GM21529 (cell line): ENCODE data around the gene SARS2.
"Not testable (repeated sequence)": the region's sequence is repeated elsewhere in the genome, so short reads cannot be mapped to it uniquely, and the experiment has no call there.

ENCODE experiments used
- ATAC-seq: cut with Tn5 transposase; IDR thresholded peaks from one replicate; pipeline ENCODE4 v1.9.1; 2021; ENCODE audit not compliant: unreplicated experiment

Gene SARS2

DNA sequence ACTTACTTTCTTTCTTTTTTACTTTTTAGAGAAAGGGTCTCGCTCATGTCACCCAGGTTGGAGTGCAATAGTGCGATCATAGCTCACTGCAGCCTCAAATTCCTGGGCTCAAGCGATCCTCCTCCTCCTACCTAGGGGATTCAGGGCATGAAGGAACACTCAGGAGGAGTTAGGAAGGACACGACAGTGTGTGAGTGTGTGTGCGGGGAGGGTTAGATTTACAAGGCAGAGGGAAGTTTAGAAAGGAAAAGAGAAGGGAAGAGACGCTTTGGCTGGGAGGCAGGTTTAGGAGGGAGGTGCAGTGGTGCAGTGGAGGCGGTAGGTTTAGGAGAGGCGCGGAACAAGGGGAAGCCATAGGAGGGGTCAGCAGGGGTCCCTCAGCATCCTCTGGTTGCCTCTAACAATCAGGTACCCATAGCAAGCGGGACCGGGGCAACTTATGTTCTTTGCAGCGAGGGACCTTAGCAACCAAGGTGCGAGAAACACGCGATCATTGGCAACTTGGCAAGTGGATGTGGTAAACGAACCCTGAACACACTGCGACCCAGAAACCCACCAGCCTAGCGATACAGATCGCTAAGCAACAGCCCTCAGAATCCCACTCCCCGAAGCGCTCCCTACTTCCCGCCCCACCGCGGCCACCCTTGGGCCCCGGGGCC, 31.6 kb downstream of the SARS2 start:
- no peak for ATAC-seq

DNA sequence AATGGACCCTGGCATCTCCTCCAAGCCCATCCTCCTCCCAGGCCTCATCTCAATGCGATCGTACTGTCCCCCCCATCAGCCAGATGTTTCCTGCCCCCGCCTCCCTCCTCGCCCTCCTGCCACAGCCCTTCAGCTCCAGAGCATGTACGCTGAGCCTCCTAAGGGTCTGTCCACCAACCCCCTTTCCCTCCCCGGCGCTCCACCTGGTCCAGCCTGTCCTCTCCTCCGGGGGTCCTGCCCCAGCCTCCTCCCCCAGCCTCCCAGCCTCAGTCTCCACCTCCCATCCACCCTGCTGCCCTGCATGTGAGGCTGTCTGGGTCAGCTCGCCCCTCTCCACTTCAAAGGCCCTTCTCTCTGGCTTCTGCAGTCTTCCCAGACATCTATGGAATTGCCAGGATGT, 35.6 kb downstream of the SARS2 start:
- ATAC-seq = no peak

DNA sequence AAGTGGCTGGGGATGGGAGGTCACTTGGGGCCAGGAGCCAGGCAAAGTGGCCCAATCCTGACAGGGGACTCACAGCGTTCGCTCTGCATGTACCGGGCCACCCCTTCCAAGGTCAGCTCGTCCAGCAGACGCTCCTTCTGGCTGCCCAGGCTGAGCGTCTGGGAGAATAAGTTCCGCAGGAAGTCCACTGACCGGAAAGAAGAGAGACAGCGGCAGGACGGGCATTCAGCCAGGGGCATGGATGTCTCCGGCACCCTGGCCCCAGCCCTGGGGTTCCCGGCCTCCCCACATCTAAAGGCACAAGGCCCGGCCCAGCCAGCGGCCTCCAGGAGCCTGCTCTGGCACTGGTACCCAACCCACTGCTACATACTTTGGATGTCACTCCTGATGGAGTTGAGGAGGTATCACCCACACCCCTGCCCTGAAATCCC, 37.2 kb downstream of the SARS2 start:
- no peak for ATAC-seq

DNA sequence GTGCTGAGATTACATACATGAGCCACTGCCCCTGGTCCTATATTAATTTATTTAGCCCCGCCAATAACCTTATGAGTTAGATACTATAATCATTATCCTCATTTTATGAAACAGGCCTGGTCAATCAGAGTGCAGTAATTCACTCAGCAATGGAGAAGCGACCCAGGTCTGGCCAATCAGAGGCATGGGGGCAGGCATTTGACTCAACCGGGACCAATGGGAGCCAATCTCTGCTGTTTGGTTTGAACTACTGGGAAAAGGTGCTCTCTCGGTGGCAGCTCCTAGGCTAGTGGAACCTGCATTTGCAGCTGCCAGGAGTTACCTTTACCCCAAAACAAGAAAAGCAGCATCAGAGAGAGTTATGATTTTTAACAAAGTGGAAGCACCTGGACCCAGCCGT, 37.7 kb downstream of the SARS2 start:
- no peak for ATAC-seq

DNA sequence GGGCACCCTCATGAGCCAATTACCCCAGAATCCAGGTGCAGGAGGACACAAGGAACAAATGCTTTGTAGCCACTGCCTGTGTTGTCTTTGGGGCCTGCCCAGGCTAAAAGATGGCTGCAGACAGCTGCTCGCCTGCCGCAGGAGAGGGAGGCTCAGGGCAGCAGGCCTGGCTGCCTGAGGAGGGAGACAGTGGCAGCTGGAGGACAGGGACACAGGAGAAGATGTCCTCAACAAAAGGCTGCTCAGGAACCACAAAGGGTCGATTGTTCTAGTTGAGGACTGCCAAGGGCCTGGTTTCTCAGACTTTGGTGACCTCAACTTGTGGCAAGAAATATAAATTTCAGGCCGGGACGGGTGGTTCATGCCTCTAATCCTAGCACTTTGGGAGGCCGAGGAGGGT, 38.8 kb downstream of the SARS2 start:
- no peak for ATAC-seq

DNA sequence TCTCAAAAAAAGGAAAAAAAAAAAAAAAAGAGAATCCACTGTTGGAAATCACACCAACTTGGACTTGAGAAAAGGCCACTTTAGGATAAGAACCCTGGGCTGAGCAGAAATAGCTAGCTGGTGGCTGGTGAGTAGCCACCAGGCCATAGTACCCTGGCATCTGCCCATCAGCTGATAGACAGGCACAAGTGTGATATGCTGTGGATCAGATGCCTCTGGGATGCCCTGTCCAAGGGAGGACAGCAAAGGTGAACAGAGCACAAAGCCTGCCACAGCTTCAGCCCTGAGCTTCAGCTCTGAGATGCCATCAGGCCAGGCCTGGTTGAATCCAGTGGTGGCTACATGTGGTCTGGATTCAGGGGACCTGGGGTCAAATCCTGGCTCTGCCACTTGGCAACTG, 39.9 kb downstream of the SARS2 start:
- no peak for ATAC-seq

DNA sequence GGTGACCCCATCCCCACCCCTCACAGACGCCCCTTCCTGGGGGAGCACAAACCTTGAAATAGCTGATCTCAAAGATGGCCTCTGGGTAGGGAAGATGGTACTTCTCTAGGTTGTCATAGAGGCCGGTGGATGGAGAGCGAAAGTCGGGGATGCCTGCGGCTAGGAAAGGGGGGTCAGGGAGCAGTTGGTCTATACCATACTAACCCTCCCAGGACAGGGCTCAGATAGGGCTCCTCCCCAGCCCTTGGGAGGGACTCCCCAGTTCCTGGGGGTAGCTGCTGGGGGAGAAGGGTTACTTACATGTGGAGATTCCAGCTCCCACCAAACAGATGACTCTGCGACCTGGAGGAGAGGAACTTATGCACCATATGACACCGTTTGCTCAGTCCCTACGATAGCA, 40.8 kb downstream of the SARS2 start:
- ATAC-seq = no peak

DNA sequence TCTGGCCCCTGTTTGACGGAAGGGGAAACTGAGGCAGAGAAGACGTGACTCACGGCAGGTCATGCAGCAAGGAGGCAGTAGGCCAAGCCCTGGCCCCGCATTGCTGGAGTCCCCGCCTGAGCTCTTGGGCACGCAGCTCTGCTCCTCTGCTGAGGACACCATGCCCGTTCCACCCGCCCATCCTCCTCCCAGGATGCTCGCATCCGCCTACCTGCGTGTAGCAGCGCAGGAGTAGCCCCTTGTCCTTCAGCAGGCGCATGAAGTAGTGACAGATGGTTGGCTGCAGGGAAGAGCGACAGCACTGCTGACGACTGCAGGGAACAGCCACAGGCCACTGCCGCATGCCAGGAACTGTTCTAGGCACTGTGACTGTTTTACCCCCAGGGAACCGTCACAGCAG, 41.7 kb downstream of the SARS2 start:
- no peak for ATAC-seq

DNA sequence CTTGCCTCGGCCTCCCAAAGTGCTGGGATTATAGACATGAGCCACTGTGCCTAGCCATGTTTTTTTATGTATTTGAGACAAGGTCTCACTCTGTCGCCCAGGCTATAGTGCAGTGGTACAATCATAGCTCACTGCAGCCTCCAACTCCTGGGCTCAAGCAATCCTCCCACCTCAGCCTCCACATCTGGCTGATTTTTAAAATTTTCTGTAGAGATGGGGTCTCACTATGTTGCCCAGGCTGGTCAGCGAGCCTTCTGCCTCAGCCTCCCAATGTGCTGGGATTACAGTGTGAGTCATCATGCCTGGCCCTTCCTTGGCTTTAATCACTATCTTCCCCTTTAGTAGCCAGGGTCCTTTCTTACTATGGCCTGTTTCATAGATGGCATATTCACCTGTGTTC, 45.9 kb downstream of the SARS2 start:
- ATAC-seq = not testable (repeated sequence)

DNA sequence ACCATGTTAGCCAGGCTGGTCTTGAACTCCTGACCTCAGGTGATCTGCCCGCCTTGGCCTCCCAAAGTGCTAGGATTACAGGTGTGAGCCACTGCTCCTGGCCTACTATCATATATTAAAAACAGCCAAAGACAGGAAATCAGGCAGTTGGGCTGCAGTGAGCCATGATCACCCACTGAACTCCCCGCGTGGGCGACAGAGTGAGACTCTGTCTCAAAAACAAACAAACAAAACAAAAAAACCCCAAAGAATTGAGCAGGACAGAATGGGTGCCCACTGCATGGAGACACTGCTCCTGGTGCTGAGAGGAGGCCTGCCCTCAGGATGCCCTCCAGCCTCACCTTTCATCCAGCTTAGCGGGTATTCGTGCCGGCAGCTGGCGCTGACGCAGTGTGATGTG, 47.3 kb downstream of the SARS2 start:
- ATAC-seq = no peak

DNA sequence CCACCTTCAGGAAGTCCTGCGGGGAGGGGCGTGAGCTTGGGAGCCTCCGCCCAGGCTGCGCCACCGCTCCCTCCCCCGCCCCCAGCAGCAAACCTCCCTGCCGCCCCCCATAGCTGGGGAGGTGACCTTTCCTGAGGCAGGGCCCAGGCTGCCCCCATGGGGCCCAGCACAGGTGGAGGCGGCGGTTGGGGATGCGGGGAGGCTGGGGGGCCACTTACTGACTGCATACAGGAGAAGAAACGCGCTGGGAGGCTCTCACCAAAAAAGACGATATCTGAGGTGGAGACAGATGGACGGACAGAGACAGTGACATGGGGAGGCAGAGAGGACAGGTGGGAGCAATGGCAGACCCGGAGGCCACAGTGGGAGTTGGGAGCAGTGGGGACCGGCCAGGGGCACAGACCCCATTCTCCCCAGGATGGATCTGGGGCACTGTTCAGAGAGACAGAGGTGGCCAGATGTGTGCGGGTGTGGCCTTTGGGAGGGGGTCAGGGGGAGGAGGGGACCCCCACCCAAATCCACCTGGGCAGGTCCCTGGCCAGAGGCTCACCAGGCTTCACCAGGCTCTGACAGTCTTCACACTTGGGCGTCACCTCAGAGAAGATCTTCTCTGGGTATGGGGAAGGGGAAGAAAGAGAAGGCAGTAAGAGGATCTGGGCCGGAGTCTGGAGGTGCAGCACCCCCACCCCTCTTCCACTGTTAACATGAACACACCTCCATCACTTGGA, 49.5 kb downstream of the SARS2 start:
- ATAC-seq = no peak

DNA sequence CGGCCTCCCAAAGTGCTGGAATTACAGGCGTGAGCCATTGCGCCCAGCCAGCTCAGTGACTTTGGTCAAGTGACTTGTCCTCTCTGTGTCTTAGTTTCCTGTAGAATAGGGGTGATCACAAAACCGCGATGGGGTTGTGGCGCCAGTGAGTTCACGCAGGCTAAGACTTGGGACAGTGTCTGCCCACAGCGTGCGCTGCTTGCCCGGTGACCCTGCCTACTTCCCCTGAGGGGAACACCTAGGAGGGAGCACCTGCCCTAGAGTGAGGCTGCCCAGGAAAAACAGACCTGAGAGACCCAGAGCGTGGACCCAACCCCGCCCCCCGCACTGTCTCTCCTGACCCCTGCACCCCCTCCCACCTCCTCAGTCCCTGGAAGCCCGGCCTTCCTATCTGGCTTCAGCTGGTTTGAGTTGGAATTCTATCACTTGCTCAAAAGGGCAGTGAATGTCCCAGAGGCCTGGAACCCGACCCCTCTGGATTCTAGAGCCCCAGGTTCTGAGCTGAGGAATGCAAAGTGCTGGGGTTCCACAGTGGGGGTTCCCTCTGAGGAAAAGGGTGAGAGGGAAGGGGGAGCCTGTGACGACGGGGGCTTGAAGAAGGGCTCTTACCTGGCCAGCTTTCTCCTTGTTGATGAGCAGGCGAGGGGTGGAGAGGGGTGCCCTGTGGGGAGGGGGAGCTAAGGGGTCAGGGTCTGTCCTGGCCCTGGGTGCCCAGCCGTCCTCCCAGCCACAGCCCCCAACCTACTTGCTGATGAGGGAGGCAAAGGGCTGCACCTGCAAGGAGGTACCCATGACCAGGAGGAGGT, 50.3 kb downstream of the SARS2 start:
- ATAC-seq = no peak

DNA sequence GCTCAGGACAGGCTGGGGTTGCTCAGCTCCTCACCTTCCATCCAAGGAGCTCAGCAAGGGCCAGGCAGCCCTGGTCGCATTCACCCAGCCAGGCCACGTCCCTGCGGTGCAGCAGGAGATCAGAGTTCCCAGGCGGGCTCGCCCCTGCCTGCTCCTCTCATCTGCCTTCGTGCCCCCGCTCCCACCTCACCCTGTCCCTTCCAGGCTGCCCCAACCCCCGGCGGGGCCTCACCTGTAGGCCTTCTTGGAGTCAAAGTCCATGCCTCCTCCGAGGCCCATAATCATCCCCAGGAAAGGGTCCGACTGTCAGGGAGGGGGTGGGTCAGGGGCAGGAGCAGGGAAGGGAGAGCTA, 51.2 kb downstream of the SARS2 start:
- no peak for ATAC-seq

DNA sequence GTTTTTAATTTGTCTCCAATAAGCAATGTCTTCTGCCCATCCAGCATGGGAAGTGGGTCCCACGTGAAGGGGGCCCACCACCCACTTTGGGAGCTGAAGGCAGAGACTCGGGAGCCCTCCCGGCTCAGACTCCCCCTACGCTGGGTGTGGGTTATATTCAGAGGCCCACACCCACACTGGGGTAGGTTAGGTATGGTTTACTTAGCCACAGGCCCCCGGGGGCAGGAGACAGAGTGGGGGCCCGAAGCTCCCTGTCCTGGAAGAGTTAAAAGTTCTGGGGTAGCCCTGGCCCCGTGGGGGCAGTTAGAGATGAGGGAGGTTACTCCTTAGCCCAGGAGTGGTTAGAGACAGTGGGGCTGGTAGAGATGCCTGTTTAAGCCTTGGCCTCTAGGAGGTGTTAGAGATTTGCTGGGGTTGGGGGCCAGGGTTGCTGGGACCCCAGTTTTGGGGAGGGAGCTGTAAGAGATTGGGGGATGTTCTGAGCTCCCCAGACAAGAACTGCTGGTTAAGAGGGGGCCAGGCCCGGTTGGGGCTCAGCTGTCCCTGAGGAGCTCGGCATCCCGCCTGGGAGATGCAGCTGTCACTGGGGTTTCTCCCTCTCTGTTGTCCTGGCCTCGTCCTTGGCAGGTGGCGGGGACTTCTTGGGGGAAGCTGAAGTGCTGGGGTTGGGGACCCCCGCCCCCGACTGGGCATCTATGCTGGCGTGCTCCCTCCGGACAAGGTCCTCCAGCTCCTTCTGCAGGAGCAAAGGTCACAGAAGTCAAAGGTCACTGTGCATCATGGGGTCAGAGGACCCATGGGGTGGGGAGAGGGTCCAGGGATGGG, 51.8 kb downstream of the SARS2 start:
- ATAC-seq = no peak

DNA sequence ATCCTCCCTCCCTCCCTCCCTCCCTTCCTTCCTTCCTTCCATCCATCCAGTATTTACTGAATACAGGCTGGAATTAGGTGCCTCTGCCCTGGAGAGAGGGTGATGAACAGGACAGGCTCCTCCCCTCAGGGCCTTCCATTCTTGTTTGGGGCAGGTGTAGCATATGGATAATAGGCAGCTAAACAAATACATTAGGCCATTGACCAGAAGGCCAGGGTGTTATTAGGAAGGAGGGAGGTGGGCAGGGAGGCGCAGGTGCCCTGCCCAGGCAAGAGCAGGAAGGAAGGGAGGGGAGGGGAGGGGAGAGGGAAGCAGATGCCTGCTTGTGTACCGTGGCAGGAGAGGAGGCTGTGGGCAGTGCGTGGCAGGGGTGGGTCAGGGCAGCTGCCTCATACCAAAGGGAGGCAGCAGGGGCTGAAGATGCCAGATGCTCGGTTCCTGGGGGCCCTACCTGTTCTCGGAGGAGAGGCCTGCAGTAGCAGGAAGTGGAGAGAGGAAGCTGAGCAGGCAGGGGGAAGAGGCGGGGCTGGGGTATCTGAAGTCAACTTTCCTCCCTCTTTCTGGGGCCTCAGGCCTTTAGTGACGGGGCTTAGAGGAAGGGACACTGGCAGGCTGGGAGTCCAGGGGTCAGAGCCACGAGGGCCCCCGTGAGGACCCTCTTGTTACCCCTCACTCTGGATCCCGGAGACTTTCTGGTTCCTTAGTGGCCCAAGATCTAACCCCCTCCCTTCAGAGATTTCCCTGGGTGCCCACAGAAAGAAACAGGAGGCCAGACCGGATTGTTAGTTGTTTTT, 52.6 kb downstream of the SARS2 start, which contains the start of gene RINL:
Gene RINL, minus strand, starts transcription at position 495 of the 794 bp plus-strand sequence. CDS start 1,533 bp downstream, outside the sequence.
- peak; percentile 66 for ATAC-seq

DNA sequence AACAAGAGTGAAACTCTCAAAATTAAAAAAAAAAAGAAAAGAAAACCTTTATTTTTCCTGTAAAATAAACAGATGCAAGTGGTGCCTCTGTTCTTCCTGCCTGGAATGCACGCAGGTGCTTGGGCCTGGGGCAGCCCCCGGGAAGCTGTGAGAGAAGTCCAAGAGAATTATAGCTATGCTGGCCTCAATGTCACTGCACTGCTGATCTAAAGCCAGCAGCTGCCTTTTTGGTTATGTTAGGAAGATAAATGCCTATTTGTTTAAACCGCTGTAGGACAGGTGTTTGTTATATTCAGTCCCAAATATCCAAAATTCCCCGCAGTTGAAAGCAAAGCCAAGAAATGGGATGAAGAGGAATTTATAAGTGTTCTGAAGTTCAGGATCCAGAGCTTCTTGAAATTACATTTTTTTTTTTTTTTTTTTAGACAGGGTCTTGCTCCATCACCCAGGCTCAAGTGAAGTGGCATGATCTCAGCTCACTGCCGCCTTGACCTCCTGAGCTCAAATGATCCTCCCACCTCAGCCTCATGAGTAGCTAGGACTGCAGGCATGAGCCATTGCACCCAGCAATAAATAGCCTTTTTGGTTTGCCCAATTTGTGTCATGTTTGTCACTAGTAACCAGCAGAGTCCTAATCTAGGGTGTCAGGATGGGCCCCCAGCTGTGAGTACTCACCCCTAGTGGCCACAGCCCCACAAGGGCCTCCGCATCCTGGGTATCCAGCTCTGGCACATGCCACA, 54.7 kb downstream of the SARS2 start:
- ATAC-seq = no peak

DNA sequence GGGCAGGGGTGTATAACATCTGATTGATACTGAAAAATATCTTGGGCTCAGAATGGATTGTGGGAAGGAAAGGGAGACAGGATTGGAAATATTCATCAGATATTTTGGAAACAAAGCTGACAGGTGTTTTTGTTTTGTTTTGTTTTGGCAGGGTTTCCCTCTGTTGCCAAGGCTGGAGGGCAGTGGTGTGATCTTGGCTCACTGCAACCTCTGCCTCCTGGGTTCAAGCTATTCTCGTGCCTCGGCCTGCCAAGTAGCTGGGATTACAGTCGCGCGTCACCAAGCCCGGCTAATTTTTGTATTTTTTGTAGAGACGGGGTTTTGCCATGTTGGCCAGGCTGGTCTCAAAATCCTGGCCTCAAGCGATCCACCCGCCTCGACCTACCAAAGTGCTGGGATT, 57.2 kb downstream of the SARS2 start:
- not testable (repeated sequence) for ATAC-seq

DNA sequence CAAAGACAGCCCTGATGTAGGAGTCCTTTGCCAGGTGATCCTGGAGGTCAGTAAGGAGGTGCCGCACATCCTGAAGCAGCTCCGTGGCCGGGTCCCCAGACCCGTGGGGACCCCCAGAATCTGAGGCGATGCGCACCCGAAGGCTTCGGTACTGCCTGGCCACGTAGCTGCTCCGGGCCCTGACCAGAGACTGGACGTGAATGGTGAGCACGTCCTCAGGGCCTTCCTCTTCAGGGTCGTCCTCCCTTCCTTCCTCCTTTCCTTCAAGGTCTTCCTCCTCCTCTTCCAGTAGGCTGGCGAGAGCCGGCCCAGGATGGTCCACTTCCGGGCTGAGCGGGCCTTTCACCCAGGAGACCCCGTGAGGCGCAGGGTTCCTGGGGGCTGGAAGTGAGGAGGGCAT, 60.0 kb downstream of the SARS2 start:
- ATAC-seq = no peak

DNA sequence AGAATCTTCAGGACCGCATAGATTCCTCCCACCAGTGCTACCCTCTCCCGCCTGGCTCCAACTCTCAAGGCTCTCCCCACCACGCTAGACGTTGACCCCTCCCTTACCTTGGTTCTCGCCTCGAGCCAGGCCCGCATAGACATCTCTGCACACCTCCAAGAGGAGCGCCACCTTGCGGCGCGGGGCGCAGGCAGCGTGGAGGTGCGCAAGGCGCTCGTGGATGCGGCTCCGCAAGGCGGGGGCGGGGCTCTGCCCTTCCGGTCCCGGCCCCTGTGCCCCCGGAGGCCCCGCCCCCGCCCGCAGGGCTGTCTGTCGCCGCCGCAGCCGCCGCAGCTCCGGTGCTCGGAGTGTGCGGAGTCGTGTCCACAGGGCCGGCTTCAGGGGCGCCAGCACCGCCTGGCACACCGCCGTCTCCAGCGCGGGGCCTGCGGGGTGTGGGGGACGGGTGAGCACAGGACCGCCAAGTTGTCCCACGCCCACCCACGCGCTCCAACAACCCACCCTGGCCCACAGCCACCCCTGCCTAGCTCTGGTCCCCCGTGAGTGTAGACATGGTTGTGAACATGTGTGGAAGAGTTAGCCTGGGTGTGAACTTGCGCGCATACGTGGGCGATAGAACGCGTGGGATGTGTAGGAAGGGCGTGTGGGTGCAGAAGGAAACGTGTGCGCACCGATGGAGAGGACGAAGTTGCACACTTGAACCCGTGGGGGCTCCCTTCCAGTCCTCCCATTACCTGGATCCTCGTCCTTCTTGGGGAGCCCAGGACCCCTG, 60.5 kb downstream of the SARS2 start:
- peak; percentile 76 for ATAC-seq
